H1 (cell line): ENCODE data around the gene CHST1. TPM values are rescaled to one million over a fixed set of nuclear protein-coding genes. Genes with fewer than 3 reads are reported as not detected.
A peak's percentile ranks its signal among the peaks of the same experiment; 100 is the strongest.

Experiments used
- CTCF ChIA-PET: fragments of 300-600 bp; sonication (Branson Sonifier 250); formaldehyde crosslinking; loops from one replicate; lab custom pipeline; 2021; ENCODE audit not compliant: partially characterized antibody; lab: Charles Lee
- POLR2A ChIA-PET: fragments of 300-600 bp; sonication (Branson Sonifier 250); formaldehyde crosslinking; loops from one replicate; lab custom pipeline; 2021; ENCODE audit warnings: inconsistent platforms; ENCODE audit not compliant: partially characterized antibody; lab: Charles Lee
- DNase-seq, 2 experiments: peaks; one replicate each; pipeline versions ENCODE4 v3.0.0 to v3.0.0-alpha.2; 2010 to 2022; ENCODE audit warnings: low spot score in 2 of 2, low read depth in 1 of 2, mixed read lengths in 1 of 2
- FAIRE-seq: peaks from 2 replicates; lab custom pipeline; 2011; peaks lifted over from hg19 to GRCh38; lab: Jason Lieb, UNC
- H2AFZ ChIP-seq: 2 replicates; pipeline ENCODE4 v1.8.1; 2012; ENCODE audit warnings: low read length, inconsistent platforms
- H2AK5ac ChIP-seq: 2 replicates; pipeline ENCODE4 v1.6.1; 2013; ENCODE audit warnings: low read depth, low read length
- H2BK120ac ChIP-seq: replicated peaks from 2 replicates; pipeline ENCODE3; 2013; ENCODE audit warnings: low read depth, low read length, inconsistent platforms
- H2BK12ac ChIP-seq: 2 replicates; pipeline ENCODE4 v1.6.1; 2013; ENCODE audit warnings: low read depth, low read length
- H2BK15ac ChIP-seq: 2 replicates; pipeline ENCODE4 v1.6.1; 2013; ENCODE audit warnings: low read length
- H2BK20ac ChIP-seq: 2 replicates; pipeline ENCODE4 v1.6.1; 2013; ENCODE audit warnings: low read length
- H2BK5ac ChIP-seq: 2 replicates; pipeline ENCODE4 v1.6.1; 2013; ENCODE audit warnings: low read depth, low read length
- H3K14ac ChIP-seq: 2 replicates; pipeline ENCODE4 v1.6.1; 2013; ENCODE audit warnings: inconsistent platforms; ENCODE audit not compliant: insufficient read length
- H3K18ac ChIP-seq: 2 replicates; pipeline ENCODE4 v1.6.1; 2013; ENCODE audit warnings: low read length; ENCODE audit errors: extremely low read depth
- H3K23ac ChIP-seq: 2 replicates; pipeline ENCODE4 v1.6.1; 2013; ENCODE audit warnings: inconsistent platforms; ENCODE audit not compliant: insufficient read length
- H3K23me2 ChIP-seq: 2 replicates; pipeline ENCODE4 v1.6.1; 2013; ENCODE audit warnings: low read depth, low read length
- H3K27ac ChIP-seq: 2 replicates; pipeline ENCODE4 v1.6.1; 2011; ENCODE audit warnings: low read depth, low read length, inconsistent platforms
- H3K27me3 ChIP-seq, 4 experiments: replicated peaks in 1 of 4; 1 replicate in 1 of 4; 2 replicates in 3 of 4; pipeline versions ENCODE4 v1.6.1 to v1.8.1; 2011 to 2013; ENCODE audit warnings: low read length in 3 of 4, mild to moderate bottlenecking in 3 of 4, inconsistent platforms in 2 of 4, mixed read lengths in 2 of 4, moderate library complexity in 1 of 4; ENCODE audit not compliant: control insufficient read depth in 3 of 4, insufficient read depth in 3 of 4; ENCODE audit errors: extremely low read depth in 1 of 4
- H3K36me3 ChIP-seq, 4 experiments: 2 replicates each; pipeline versions ENCODE4 v1.6.1 to v1.8.1; 2011 to 2013; ENCODE audit warnings: mild to moderate bottlenecking in 4 of 4, low read length in 3 of 4, moderate library complexity in 2 of 4, control low read depth in 1 of 4, inconsistent platforms in 1 of 4; ENCODE audit not compliant: insufficient read depth in 4 of 4, control insufficient read depth in 2 of 4
- H3K4ac ChIP-seq: replicated peaks from 2 replicates; pipeline ENCODE3; 2013; ENCODE audit warnings: low read length, low read depth, mixed read lengths, inconsistent platforms; ENCODE audit not compliant: insufficient read length
- H3K4me1 ChIP-seq, 4 experiments: replicated peaks in 1 of 4; 1 replicate in 1 of 4; 2 replicates in 3 of 4; pipeline versions ENCODE4 v1.6.1 to v1.8.1; 2011 to 2013; ENCODE audit warnings: low read length in 3 of 4, inconsistent platforms in 2 of 4, mixed read lengths in 1 of 4; ENCODE audit not compliant: insufficient read depth in 4 of 4, control insufficient read depth in 3 of 4
- H3K4me2 ChIP-seq, 2 experiments: 2 replicates each; pipeline versions ENCODE4 v1.6.1 to v1.8.1; 2011 to 2013; ENCODE audit warnings: low read depth in 2 of 2, low read length in 2 of 2, control low read depth in 1 of 2, inconsistent platforms in 1 of 2, mild to moderate bottlenecking in 1 of 2; ENCODE audit not compliant: insufficient read depth in 1 of 2
- H3K4me3 ChIP-seq, 4 experiments: fragments of 200-600, 300-600 bp in 1 of 4; sonication (generic), shearing (Covaris generic), sonication (Bioruptor Twin) in 1 of 4; 2 replicates each; pipeline versions ENCODE4 v1.5.1 to v1.8.1; 2011 to 2016; ENCODE audit warnings: low read length in 4 of 4, low read depth in 3 of 4, control low read depth in 2 of 4, inconsistent platforms in 2 of 4, mild to moderate bottlenecking in 2 of 4, mixed read lengths in 1 of 4, moderate library complexity in 1 of 4; ENCODE audit not compliant: insufficient read depth in 2 of 4; ENCODE audit errors: extremely low read depth in 1 of 4
- H3K56ac ChIP-seq: replicated peaks from 2 replicates; pipeline ENCODE3; 2013; ENCODE audit warnings: low read depth, mild to moderate bottlenecking, mixed read lengths, low read length, inconsistent platforms; ENCODE audit not compliant: insufficient read length
- H3K79me1 ChIP-seq: 2 replicates; pipeline ENCODE4 v1.6.1; 2013; ENCODE audit warnings: low read depth, low read length, control low read depth
- H3K79me2 ChIP-seq, 2 experiments: 2 replicates each; pipeline versions ENCODE4 v1.6.1 to v1.8.1; 2012 to 2013; ENCODE audit warnings: low read length in 2 of 2, mild to moderate bottlenecking in 2 of 2, inconsistent platforms in 1 of 2; ENCODE audit not compliant: insufficient read depth in 2 of 2, control insufficient read depth in 1 of 2
- H3K9ac ChIP-seq, 4 experiments: replicated peaks in 1 of 4; 1 replicate in 1 of 4; 2 replicates in 3 of 4; pipeline versions ENCODE4 v1.6.1 to v1.8.1; 2011 to 2013; ENCODE audit warnings: low read depth in 3 of 4, low read length in 3 of 4, control low read depth in 2 of 4, mild to moderate bottlenecking in 2 of 4, moderate library complexity in 2 of 4, inconsistent platforms in 1 of 4; ENCODE audit errors: extremely low read depth in 1 of 4
- H3K9me3 ChIP-seq, 2 experiments: 2 replicates each; pipeline versions ENCODE4 v1.6.1 to v1.8.1; 2012 to 2013; ENCODE audit warnings: mild to moderate bottlenecking in 2 of 2, moderate library complexity in 2 of 2, control low read depth in 1 of 2, inconsistent platforms in 1 of 2, low read depth in 1 of 2, low read length in 1 of 2, mixed read lengths in 1 of 2; ENCODE audit not compliant: insufficient read depth in 2 of 2
- H4K20me1 ChIP-seq, 2 experiments: replicated peaks in 1 of 2; 2 replicates each; pipeline versions ENCODE3 to v1.8.1; 2011 to 2013; ENCODE audit warnings: inconsistent platforms in 2 of 2, low read length in 2 of 2, mild to moderate bottlenecking in 1 of 2; ENCODE audit not compliant: insufficient read depth in 2 of 2, control insufficient read depth in 1 of 2
- H4K5ac ChIP-seq: 2 replicates; pipeline ENCODE4 v1.6.1; 2013; ENCODE audit warnings: low read length, low read depth, mixed read lengths, inconsistent platforms; ENCODE audit not compliant: insufficient read length
- H4K8ac ChIP-seq: 2 replicates; pipeline ENCODE4 v1.8.0; 2013; ENCODE audit warnings: mild to moderate bottlenecking, moderate library complexity, low read length, inconsistent platforms; ENCODE audit not compliant: insufficient read depth; ENCODE audit errors: extremely low read depth
- H4K91ac ChIP-seq: replicated peaks from 2 replicates; pipeline ENCODE3; 2013; ENCODE audit warnings: low read length, mixed read lengths, inconsistent platforms; ENCODE audit not compliant: insufficient read length
- E2F6 ChIP-seq: IDR thresholded peaks from 2 replicates; pipeline ENCODE4 v1.6.1; 2012; ENCODE audit warnings: inconsistent platforms
- MAFK ChIP-seq: IDR thresholded peaks from 2 replicates; pipeline ENCODE4 v1.6.1; 2012; ENCODE audit warnings: low read depth, mild to moderate bottlenecking, improper control_type of control experiment, low read length
- MAX ChIP-seq: IDR thresholded peaks from 2 replicates; pipeline ENCODE4 v1.6.1; 2012; ENCODE audit warnings: inconsistent platforms
- RAD21 ChIP-seq, 2 experiments: IDR thresholded peaks in 1 of 2; conservative IDR thresholded peaks in 1 of 2; 2 replicates each; pipeline ENCODE4 v1.6.1; 2011; ENCODE audit warnings: low read depth in 2 of 2, low read length in 2 of 2, improper control_type of control experiment in 1 of 2, inconsistent platforms in 1 of 2, mild to moderate bottlenecking in 1 of 2, moderate library complexity in 1 of 2
- whole genome bisulfite sequencing, 2 experiments: shearing (Covaris generic) in 1 of 2; methylation state at CpG; one replicate each; pipeline versions ENCODE4 v1.1.6 to v1.1.7; 2013 to 2015; ENCODE audit warnings: low lambda C conversion rate in 2 of 2, mixed read lengths in 2 of 2, inconsistent platforms in 1 of 2, low coverage in 1 of 2, missing lambda C conversion rate in 1 of 2; ENCODE audit not compliant: insufficient replicate concordance in 2 of 2, insufficient coverage in 1 of 2, insufficient read length in 1 of 2; ENCODE audit errors: extremely low coverage in 1 of 2, missing lambda C conversion rate in 1 of 2; 5-methylcytosine and 5-hydroxymethylcytosine counted together
- polyA plus RNA-seq, 7 experiments: library from polyadenylated mRNA; depleted of rRNA in 3 of 7; stranded (reverse) in 5 of 7; unstranded in 2 of 7; fragments of >200 nt in 5 of 7; fragments of 200-250 nt in 2 of 7; gene quantifications; 1 replicate in 5 of 7; 2 replicates in 1 of 7; 4 replicates in 1 of 7; pipeline versions ENCODE4 v1.2.1 to v1.2.3, GENCODE V29; 2011 to 2013; ENCODE audit warnings: missing spikeins in 2 of 7, mixed read lengths in 2 of 7
- total RNA-seq: library from RNA; stranded (reverse); fragmentation: NEBNext Ultra II Directional; extraction: Animal tissue kit (Norgen Biotek cat#: 25700); gene quantifications from 2 replicates; pipeline ENCODE4 v1.2.1, GENCODE V29; 2021

CHST1 gene
- total and polyA plus RNA-seq, 2 of the 8 experiments (the other 6 are each of a cell fraction or from before 2014, with no cell fraction given), result 1.6 to 3.8 TPM

- Histone ChIP-seq H3K14ac (no peak overlapping the region), H2BK5ac (no peak overlapping the region), H2AFZ (no peak overlapping the region), H2BK20ac (no peak overlapping the region), H4K91ac (no peak overlapping the region), H4K20me1 (no peaks in the 10 kb centered on the region), H3K56ac (no peak overlapping the region), H3K27ac (no peak overlapping the region), H3K79me2 (no peaks in the 10 kb centered on the region), H3K4me3 (no peak overlapping the region), H2AK5ac (no peak overlapping the region), H2BK12ac (no peak overlapping the region), H3K9ac (no peak overlapping the region), H3K79me1 (no peaks in the 10 kb centered on the region), H3K23me2 (peaks cover 12% of the 10 kb centered on the region; the same call in 1 of the 2 replicates), H3K9me3 (no peaks in the 10 kb centered on the region), H2BK15ac (peak overlapping the region; percentile 40; the same call in 1 of the 2 replicates), H3K4me1 (peaks cover 0 to 28% (median 21%) of the 10 kb centered on the region in 4 experiments; a peak in 6 of 7 replicates), H3K4me2 (no peak overlapping the region), H3K18ac (no peak overlapping the region; the same call in 1 of the 2 replicates), H3K36me3 (no peaks in the 10 kb centered on the region), H3K27me3 (peaks cover 8 to 30% (median 26%) of the 10 kb centered on the region in 4 experiments), H3K4ac (no peak overlapping the region), H4K5ac (no peak overlapping the region), H3K23ac (no peak overlapping the region), H2BK120ac (no peak overlapping the region), H4K8ac (peak overlapping the region; percentile 60; the same call in 1 of the 2 replicates)
- 63% methylated on average over 12 of the region's 12 CpGs; no CpG with 5 or more reads in 1 of the 2 experiments for WGBS, 2 experiments
- DNase-seq, result no peak
- TF ChIP-seq MAX (0 out of 2 replicates have a peak, but pooled peaks have one; percentile 15), RAD21 (IDR thresholded peaks at IDR 0.05 in 1 of 2, conservative IDR thresholded peaks at IDR 0.05 in 1 of 2; ENCODE audit: low read depth in 2 of 2, low read length in 2 of 2) (0 out of 4 replicates have a peak, but pooled peaks of 1 of the 2 experiments have one; percentile 7), E2F6 (0 out of 2 replicates have a peak, but pooled peaks have one; percentile 51), MAFK (no peak)
- ChIA-PET POLR2A (interaction anchor here (0.7 kb wide), 1 partner anchor 9 kb away, joined by 3 read pairs; no protein-coding TSS in a partner anchor), CTCF (interaction anchor here (1.1 to 9.1 kb wide), 8 partner anchors 8 to 321 kb away, joined by 3 to 89 read pairs (median 6); no protein-coding TSS in a partner anchor)
- FAIRE-seq, result no peak
Measured at GRCh38 chr11:45660729-45661438, 4.5 kb downstream of the CHST1 start.
